Endodermal cell (in vitro differentiated cells): ENCODE measurements around the gene GPR18. TPM values are rescaled to one million over a fixed set of nuclear protein-coding genes. Genes with fewer than 3 reads are reported as not detected.

Experiments used
- DNase-seq: peaks from one replicate; pipeline ENCODE4 v3.0.0-alpha.2; 2017
- H3K27ac ChIP-seq: 2 replicates; pipeline ENCODE4 v1.5.1; 2013; ENCODE audit warnings: mild to moderate bottlenecking, low read depth, low read length, moderate library complexity
- H3K27me3 ChIP-seq: 2 replicates; pipeline ENCODE4 v1.6.1; 2013; ENCODE audit warnings: mild to moderate bottlenecking, low read length, moderate library complexity; ENCODE audit not compliant: insufficient read depth, control insufficient read depth, poor library complexity, severe bottlenecking
- H3K36me3 ChIP-seq: 2 replicates; pipeline ENCODE4 v1.7.0; 2013; ENCODE audit warnings: mild to moderate bottlenecking, low read length, moderate library complexity; ENCODE audit not compliant: control insufficient read depth, insufficient read depth
- H3K4me1 ChIP-seq: one replicate; pipeline ENCODE4 v1.7.0; 2013; ENCODE audit warnings: low read length; ENCODE audit not compliant: control insufficient read depth, insufficient read depth
- H3K4me3 ChIP-seq: 2 replicates; pipeline ENCODE4 v1.5.1; 2013; ENCODE audit warnings: mild to moderate bottlenecking, low read length, moderate library complexity
- H3K9ac ChIP-seq: 2 replicates; pipeline ENCODE4 v1.6.1; 2013; ENCODE audit warnings: mild to moderate bottlenecking, low read length, moderate library complexity; ENCODE audit not compliant: poor library complexity, severe bottlenecking; ENCODE audit errors: extremely low read depth
- H3K9me3 ChIP-seq: 2 replicates; pipeline ENCODE4 v1.6.1; 2013; ENCODE audit warnings: mild to moderate bottlenecking, low read length, moderate library complexity; ENCODE audit not compliant: control insufficient read depth
- H3K27ac Mint-ChIP-seq: 2 replicates; pipeline ENCODE4 v1.8.0; 2020; ENCODE audit warnings: mixed read lengths
- H3K27me3 Mint-ChIP-seq: 2 replicates; pipeline ENCODE4 v1.8.0; 2021; ENCODE audit warnings: mild to moderate bottlenecking, mixed read lengths; ENCODE audit not compliant: insufficient read depth
- H3K36me3 Mint-ChIP-seq: 2 replicates; pipeline ENCODE4 v1.8.0; 2020; ENCODE audit warnings: low read depth, mixed read lengths
- H3K4me1 Mint-ChIP-seq: 2 replicates; pipeline ENCODE4 v1.8.0; 2020; ENCODE audit warnings: mixed read lengths
- H3K4me3 Mint-ChIP-seq: 2 replicates; pipeline ENCODE4 v1.8.0; 2020; ENCODE audit warnings: mild to moderate bottlenecking, moderate library complexity, mixed read lengths
- H3K9me3 Mint-ChIP-seq: 2 replicates; pipeline ENCODE4 v1.8.0; 2020; ENCODE audit warnings: mild to moderate bottlenecking, mixed read lengths
- CTCF ChIP-seq: fragments of 200-600 bp; sonication (generic); conservative IDR thresholded peaks from 2 replicates; pipeline ENCODE4 v1.5.0; 2021; ENCODE audit warnings: antibody characterized with exemption, mild to moderate bottlenecking
- WGBS, 2 experiments: methylation state at CpG; one replicate each; pipeline versions ENCODE4 v1.1.5 to v1.1.7; 2013; ENCODE audit warnings: missing lambda C conversion rate in 2 of 2, mixed read lengths in 1 of 2; ENCODE audit not compliant: insufficient coverage in 1 of 2, insufficient read length in 1 of 2; 5-methylcytosine and 5-hydroxymethylcytosine counted together
- total RNA-seq, 2 donors: library from RNA; stranded (reverse); fragmentation: NEBNext Ultra II Directional in 1 of 2; extraction: Animal tissue kit (Norgen Biotek cat#: 25700) in 1 of 2; gene quantifications; 2 replicates in 1 of 2; 3 replicates in 1 of 2; pipeline ENCODE4 v1.2.1, GENCODE V29; 2021

GPR18 gene
- total RNA-seq, 2 donors from 2014 or later, result not detected

- Histone ChIP-seq H3K27me3 (no peaks in the 10 kb centered on the region), H3K9ac (no peak overlapping the region), H3K4me3 (no peak overlapping the region), H3K4me1 (no peaks in the 10 kb centered on the region), H3K36me3 (peaks cover 13% of the 10 kb centered on the region), H3K27ac (no peak overlapping the region), H3K9me3 (no peaks in the 10 kb centered on the region)
- Mint-ChIP-seq H3K4me3 (no peak overlapping the region), H3K4me1 (peaks cover 8% of the 10 kb centered on the region), H3K36me3 (peaks cover 21% of the 10 kb centered on the region), H3K27me3 (no peaks in the 10 kb centered on the region), H3K9me3 (peaks cover 4% of the 10 kb centered on the region), H3K27ac (no peak overlapping the region)
- WGBS, 2 experiments, result 85 to 100% methylated on average over 1 to 4 of the region's 4 CpGs
- TF ChIP-seq CTCF, result no peak
- DNase-seq, result no peak
Observed at GRCh38 chr13:99225078-99225477, 33.1 kb downstream of the GPR18 start.

- Mint-ChIP-seq H3K9me3 (peaks cover 4% of the 10 kb centered on the region), H3K27ac (no peak overlapping the region), H3K36me3 (peaks cover 21% of the 10 kb centered on the region), H3K4me1 (peaks cover 3% of the 10 kb centered on the region), H3K4me3 (no peak overlapping the region), H3K27me3 (no peaks in the 10 kb centered on the region)
- Histone ChIP-seq H3K4me3 (no peak overlapping the region), H3K9me3 (no peaks in the 10 kb centered on the region), H3K27me3 (no peaks in the 10 kb centered on the region), H3K27ac (no peak overlapping the region), H3K9ac (no peak overlapping the region), H3K4me1 (no peaks in the 10 kb centered on the region), H3K36me3 (peaks cover 13% of the 10 kb centered on the region)
- 81 to 89% methylated on average over 1 to 2 of the region's 2 CpGs for WGBS, 2 experiments
- no peak for DNase-seq
- TF ChIP-seq CTCF, result no peak
Observed at GRCh38 chr13:99224021-99224420, 34.2 kb downstream of the GPR18 start.

- Mint-ChIP-seq H3K27me3 (no peaks in the 10 kb centered on the region), H3K4me3 (no peak overlapping the region), H3K36me3 (peaks cover 21% of the 10 kb centered on the region), H3K9me3 (peaks cover 4% of the 10 kb centered on the region), H3K4me1 (peaks cover 3% of the 10 kb centered on the region), H3K27ac (no peak overlapping the region)
- Histone ChIP-seq H3K4me1 (no peaks in the 10 kb centered on the region), H3K27me3 (no peaks in the 10 kb centered on the region), H3K36me3 (peaks cover 13% of the 10 kb centered on the region), H3K9ac (no peak overlapping the region), H3K4me3 (no peak overlapping the region), H3K27ac (no peak overlapping the region), H3K9me3 (no peaks in the 10 kb centered on the region)
- 100% methylated on average over 1 of the region's 1 CpG; no CpG with 5 or more reads in 1 of the 2 experiments for WGBS, 2 experiments
- no peak for TF ChIP-seq CTCF
- no peak for DNase-seq
Observed at GRCh38 chr13:99223587-99223986, 34.6 kb downstream of the GPR18 start.
